Endothelial cell of umbilical vein (primary cell): ENCODE measurements around the gene INMT.

Experiments
- GATA2 ChIP-seq: IDR thresholded peaks from 2 replicates; pipeline ENCODE4 v1.7.0; 2011; ENCODE audit warnings: low read depth, mild to moderate bottlenecking, moderate library complexity, mixed read lengths, low read length; ENCODE audit not compliant: insufficient read length, insufficient read depth
- POLR2AphosphoS5 ChIP-seq: IDR thresholded peaks from 2 replicates; pipeline ENCODE4 v1.6.1; 2012; ENCODE audit warnings: low read depth, mild to moderate bottlenecking, control low read depth, low read length, moderate library complexity; ENCODE audit not compliant: insufficient read depth
- TF ChIP-seq, protein P1 (sequence below): IDR thresholded peaks from 2 replicates; pipeline ENCODE4 v1.6.1; 2011; ENCODE audit not compliant: insufficient read depth, insufficient read length

DNA sequence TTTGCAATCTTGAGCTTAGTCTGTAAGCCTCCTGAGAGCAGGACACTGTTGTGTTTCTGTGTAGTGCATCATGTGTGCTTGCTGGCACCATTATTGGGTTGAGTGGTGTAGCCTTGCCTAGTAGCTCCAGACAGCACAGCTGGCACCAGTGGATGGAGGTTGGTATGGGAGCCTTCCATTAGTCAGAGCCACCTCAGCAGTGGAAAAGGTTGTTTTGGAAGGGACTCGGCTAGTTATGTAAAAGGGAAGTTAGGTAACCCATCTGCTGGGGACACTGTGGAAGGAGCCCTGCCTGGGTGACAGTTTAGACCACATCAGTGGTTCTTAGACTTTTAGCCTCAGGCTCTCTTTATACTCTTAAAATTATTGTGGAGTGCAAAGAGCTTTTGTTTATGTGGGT lies 35.6 kb downstream of the INMT start:
- no peak for TF ChIP-seq POLR2AphosphoS5
- TF ChIP-seq, protein P1, sequence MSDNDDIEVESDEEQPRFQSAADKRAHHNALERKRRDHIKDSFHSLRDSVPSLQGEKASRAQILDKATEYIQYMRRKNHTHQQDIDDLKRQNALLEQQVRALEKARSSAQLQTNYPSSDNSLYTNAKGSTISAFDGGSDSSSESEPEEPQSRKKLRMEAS: no peak
- no peak for TF ChIP-seq GATA2
